ENCODE results near the gene TMEM109. TPM values are rescaled to one million over a fixed set of nuclear protein-coding genes. Genes with fewer than 3 reads are reported as not detected.

Gene TMEM109
- total and polyA plus RNA-seq, 2 experiments from 2014 or later, result 17.4 to 17.7 TPM

- TF ChIP-seq CTCF (conservative IDR thresholded peaks at IDR 0.05; ENCODE audit: low read depth in 2 of 2) (no peak), NANOG (IDR thresholded peaks at IDR 0.05; ENCODE audit: borderline replicate concordance) (no peak)
These were observed 36.1 kb downstream of the TMEM109 start (continued) for GRCh38 chr11:60950024-60950423.

GRCh38 chr11:60950933-60951605 lies 37.1 kb downstream of the TMEM109 start:
- H3K4me1 ChIP-seq (ENCODE audit: insufficient read depth), result peaks cover 29% of the 10 kb centered on the region
- H3K4me2 ChIP-seq, result peak overlapping the region; percentile 90
- no peaks in the 10 kb centered on the region for H3K9me2 ChIP-seq (ENCODE audit: insufficient read depth)
- peaks cover 8% of the 10 kb centered on the region for H3F3A ChIP-seq (replicated peaks; ENCODE audit: low read depth)
- H3K27ac Mint-ChIP-seq, result no peak overlapping the region
- peak; percentile 65 for DNase-seq (ENCODE audit: low spot score)
- H3K36me3 ChIP-seq (ENCODE audit: insufficient read depth), result no peaks in the 10 kb centered on the region
- H3K4me3 ChIP-seq, result peak overlapping the region; percentile 68
- no peaks in the 10 kb centered on the region for H4K20me1 ChIP-seq (replicated peaks; ENCODE audit: insufficient read depth)
- peak; percentile 55 for ATAC-seq
- H3K27me3 Mint-ChIP-seq (ENCODE audit: insufficient read depth, low read depth, poor library complexity), result peaks cover 30% of the 10 kb centered on the region
- H3K79me2 ChIP-seq (replicated peaks; ENCODE audit: insufficient read depth), result peaks cover 6% of the 10 kb centered on the region; the same call in 1 of the 2 replicates
- peak overlapping the region; percentile 70 for H3K4me3 Mint-ChIP-seq
- H3K4me1 Mint-ChIP-seq, result peaks cover 44% of the 10 kb centered on the region
- peak overlapping the region; percentile 99 for H2AFZ ChIP-seq
- peaks cover 2% of the 10 kb centered on the region; the same call in 1 of the 3 replicates for H3K36me3 Mint-ChIP-seq (ENCODE audit: low read depth)
- no peaks in the 10 kb centered on the region for H3K9me3 Mint-ChIP-seq
- peaks cover 30% of the 10 kb centered on the region for H3K27me3 ChIP-seq (ENCODE audit: insufficient read depth)
- no peak overlapping the region for H3K27ac ChIP-seq (ENCODE audit: low read depth)
- TF ChIP-seq CTCF (conservative IDR thresholded peaks at IDR 0.05; ENCODE audit: low read depth in 2 of 2) (no peak), CREB1 (CRISPR knock-in tag; IDR thresholded peaks at IDR 0.05; ENCODE audit: low read depth) (no peak), ZNF462 (CRISPR knock-in tag; IDR thresholded peaks at IDR 0.05) (no peak), NANOG (IDR thresholded peaks at IDR 0.05; ENCODE audit: borderline replicate concordance) (no peak), POLR2AphosphoS5 (IDR thresholded peaks at IDR 0.05; ENCODE audit: low read depth) (no peak; the same call in 1 of the 2 replicates), REST (IDR thresholded peaks at IDR 0.05; ENCODE audit: unreplicated experiment) (no peak), JUNB (IDR thresholded peaks at IDR 0.05; ENCODE audit: unreplicated experiment) (no peak), EZH2 (IDR thresholded peaks at IDR 0.05; ENCODE audit: low read depth, unreplicated experiment) (no peak), ZNF114 (CRISPR knock-in tag; IDR thresholded peaks at IDR 0.05) (no peak), ZNF331 (CRISPR knock-in tag; IDR thresholded peaks at IDR 0.05; ENCODE audit: low read depth) (no peak)

All from GM23338 (cell line).